CD14-positive monocyte (primary cell): ENCODE data around the gene AQR. TPM values are rescaled to one million over a fixed set of nuclear protein-coding genes. Genes with fewer than 3 reads are reported as not detected.
"Not testable (repeated sequence)": the region's sequence is repeated elsewhere in the genome, so short reads cannot be mapped to it uniquely, and the experiment has no call there.

Source experiments
- DNase-seq, 3 donors: peaks; one replicate each; pipeline ENCODE4 v3.0.0-alpha.2; 2011 to 2022
- H2AFZ ChIP-seq: 2 replicates; pipeline ENCODE4 v1.6.0; 2012; ENCODE audit warnings: mild to moderate bottlenecking, low read depth, low read length, inconsistent platforms; ENCODE audit not compliant: insufficient read depth, poor library complexity, severe bottlenecking
- H3K27ac ChIP-seq, 2 donors: 1 replicate in 1 of 2; 2 replicates in 1 of 2; pipeline ENCODE4 v1.5.1; 2012 to 2013; ENCODE audit warnings: low read length in 2 of 2, control low read depth in 1 of 2, inconsistent platforms in 1 of 2, low read depth in 1 of 2, mild to moderate bottlenecking in 1 of 2
- H3K27me3 ChIP-seq, 2 donors: one replicate each; pipeline versions ENCODE4 v1.6.0 to v1.6.1; 2011 to 2013; ENCODE audit warnings: low read length in 2 of 2; ENCODE audit not compliant: control insufficient read depth in 2 of 2, insufficient read depth in 2 of 2
- H3K36me3 ChIP-seq, 2 donors: replicated peaks in 1 of 2; 1 replicate in 1 of 2; 2 replicates in 1 of 2; pipeline versions ENCODE4 v1.5.1 to v1.6.1; 2012 to 2013; ENCODE audit warnings: low read length in 2 of 2, control low read depth in 1 of 2, inconsistent platforms in 1 of 2, mild to moderate bottlenecking in 1 of 2; ENCODE audit not compliant: insufficient read depth in 2 of 2, control insufficient read depth in 1 of 2
- H3K4me1 ChIP-seq, 2 donors: 1 replicate in 1 of 2; 2 replicates in 1 of 2; pipeline versions ENCODE4 v1.5.1 to v1.6.1; 2012 to 2013; ENCODE audit warnings: low read length in 2 of 2, control low read depth in 1 of 2, inconsistent platforms in 1 of 2, mild to moderate bottlenecking in 1 of 2, moderate library complexity in 1 of 2; ENCODE audit not compliant: insufficient read depth in 2 of 2, control insufficient read depth in 1 of 2
- H3K4me2 ChIP-seq: replicated peaks from 2 replicates; pipeline ENCODE3; 2012; ENCODE audit warnings: low read length, moderate library complexity, mild to moderate bottlenecking; ENCODE audit not compliant: poor library complexity, severe bottlenecking; ENCODE audit errors: extremely low read depth
- H3K4me3 ChIP-seq, 3 experiments: fragments of 200-600 bp in 1 of 3; sonication (generic) in 1 of 3; replicated peaks in 1 of 3; 1 replicate in 2 of 3; 2 replicates in 1 of 3; pipeline ENCODE4 v1.5.1; 2011 to 2013; ENCODE audit warnings: low read length in 3 of 3, mild to moderate bottlenecking in 3 of 3, control low read depth in 2 of 3, low read depth in 2 of 3, inconsistent platforms in 1 of 3, moderate library complexity in 1 of 3
- H3K79me2 ChIP-seq: 2 replicates; pipeline ENCODE4 v1.6.0; 2012; ENCODE audit warnings: mild to moderate bottlenecking, control low read depth, inconsistent platforms, low read length, moderate library complexity; ENCODE audit not compliant: insufficient read depth
- H3K9ac ChIP-seq: 2 replicates; pipeline ENCODE4 v1.6.0; 2017; ENCODE audit warnings: low read length, mild to moderate bottlenecking; ENCODE audit not compliant: insufficient read depth, poor library complexity, severe bottlenecking
- H3K9me3 ChIP-seq, 2 donors: replicated peaks in 1 of 2; 1 replicate in 1 of 2; 2 replicates in 1 of 2; pipeline versions ENCODE4 v1.5.1 to v1.6.1; 2012 to 2013; ENCODE audit warnings: low read length in 2 of 2, control low read depth in 1 of 2; ENCODE audit not compliant: control insufficient read depth in 1 of 2, insufficient read depth in 1 of 2
- H4K20me1 ChIP-seq: 2 replicates; pipeline ENCODE4 v1.6.0; 2012; ENCODE audit warnings: mild to moderate bottlenecking, low read length, control low read depth, moderate library complexity; ENCODE audit not compliant: insufficient read depth
- H3K27ac Mint-ChIP-seq, 7 donors: one replicate each; pipeline ENCODE4 v1.8.0; 2020; ENCODE audit warnings: mild to moderate bottlenecking in 7 of 7, mixed read lengths in 7 of 7, moderate library complexity in 6 of 7, inconsistent platforms in 2 of 7
- H3K27me3 Mint-ChIP-seq, 3 donors: one replicate each; pipeline ENCODE4 v1.8.0; 2021 to 2022; ENCODE audit warnings: low read depth in 3 of 3, mild to moderate bottlenecking in 3 of 3, mixed read lengths in 3 of 3, moderate library complexity in 3 of 3, inconsistent platforms in 1 of 3
- H3K36me3 Mint-ChIP-seq, 2 donors: one replicate each; pipeline ENCODE4 v1.8.0; 2020; ENCODE audit warnings: mixed read lengths in 2 of 2, inconsistent platforms in 1 of 2, mild to moderate bottlenecking in 1 of 2
- H3K4me1 Mint-ChIP-seq: one replicate; pipeline ENCODE4 v1.8.0; 2020; ENCODE audit warnings: mild to moderate bottlenecking, mixed read lengths
- H3K4me3 Mint-ChIP-seq, 2 donors: one replicate each; pipeline ENCODE4 v1.8.0; 2020; ENCODE audit warnings: mild to moderate bottlenecking in 2 of 2, mixed read lengths in 2 of 2, moderate library complexity in 1 of 2
- H3K9me3 Mint-ChIP-seq, 7 donors: one replicate each; pipeline ENCODE4 v1.8.0; 2020 to 2022; ENCODE audit warnings: mixed read lengths in 7 of 7, mild to moderate bottlenecking in 6 of 7, moderate library complexity in 6 of 7, inconsistent platforms in 2 of 7
- CTCF ChIP-seq: fragments of 200-600 bp; IDR thresholded peaks from one replicate; pipeline ENCODE4 v1.8.0; 2022; ENCODE audit warnings: antibody characterized with exemption, mild to moderate bottlenecking
- WGBS: methylation state at CpG from one replicate; pipeline ENCODE4 v1.1.5; 2013; ENCODE audit warnings: missing lambda C conversion rate; ENCODE audit not compliant: insufficient coverage; 5-methylcytosine and 5-hydroxymethylcytosine counted together
- intact Hi-C, 2 donors: fragments of 100-400 bp; cut with micrococcal nuclease; formaldehyde crosslinking; loops; one replicate each; pipeline versions ENCODE4 v1.15.0 to v1.15.1; 2023
- polyA plus RNA-seq, 3 donors: library from polyadenylated mRNA; depleted of rRNA in 1 of 3; unstranded in 2 of 3; stranded (reverse) in 1 of 3; fragments of 300-500 nt in 2 of 3; fragments of >200 nt in 1 of 3; fragmentation: Illumina TruSeq in 2 of 3; gene quantifications; 1 replicate in 2 of 3; 2 replicates in 1 of 3; pipeline ENCODE4 v1.2.3, GENCODE V29; 2012 to 2021

The AQR gene
- polyA plus RNA-seq, 3 donors: 8.4 to 26.4 (median 16.8) TPM

- no peaks in the 10 kb centered on the region for H3K36me3 ChIP-seq
- no peak overlapping the region for H3K27ac ChIP-seq
- Mint-ChIP-seq H3K9me3 (peaks cover 0 to 16% (median 14%) of the 10 kb centered on the region in 7 donors), H3K27ac (no peak overlapping the region), H3K36me3 (no peaks in the 10 kb centered on the region), H3K4me3 (no peak overlapping the region), H3K27me3 (peaks cover 0 to 6% (median 6%) of the 10 kb centered on the region in 3 donors), H3K4me1 (no peaks in the 10 kb centered on the region)
- DNase-seq: no peak
- H3K9ac ChIP-seq: no peak overlapping the region
- H3K9me3 ChIP-seq: peaks cover 0 to 12% of the 10 kb centered on the region in 2 donors
- intact Hi-C loops: no loop called here
- no peak overlapping the region for H3K4me2 ChIP-seq
- no peaks in the 10 kb centered on the region for H4K20me1 ChIP-seq
- no peaks in the 10 kb centered on the region for H3K79me2 ChIP-seq
- no peak for TF ChIP-seq CTCF
- H2AFZ ChIP-seq: no peak overlapping the region
- H3K4me1 ChIP-seq: no peaks in the 10 kb centered on the region
- no peaks in the 10 kb centered on the region for H3K27me3 ChIP-seq
- 83% methylated on average over 1 of the region's 3 CpGs for WGBS
- no peak overlapping the region for H3K4me3 ChIP-seq
Measured at GRCh38 chr15:34809186-34809585, 160.4 kb downstream of the AQR start.

DNA sequence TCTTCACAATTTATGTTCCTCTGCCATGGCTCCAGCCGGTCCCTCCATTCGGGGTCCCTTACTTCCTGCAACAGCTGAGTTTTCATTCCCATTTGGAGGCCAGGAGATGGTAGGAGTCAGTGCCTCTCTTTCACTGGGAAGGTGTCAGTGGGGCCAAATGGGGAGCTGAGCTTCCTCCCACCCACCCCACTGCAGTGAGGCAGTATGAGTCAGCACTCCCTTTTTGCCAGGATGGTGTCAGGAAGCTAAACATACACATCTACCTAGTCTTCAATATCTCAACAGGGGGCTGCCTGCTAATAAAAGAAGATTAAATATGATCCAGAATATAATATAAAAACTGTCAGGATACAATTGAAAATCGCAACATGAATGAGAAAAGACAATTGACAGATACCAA is 161.5 kb downstream of the AQR start:
- H3K27ac Mint-ChIP-seq: no peak overlapping the region
- no peak for DNase-seq
- no peak for TF ChIP-seq CTCF
- H3K4me1 ChIP-seq: no peaks in the 10 kb centered on the region
- H3K36me3 Mint-ChIP-seq: no peaks in the 10 kb centered on the region
- peaks cover 0 to 12% of the 10 kb centered on the region in 2 donors for H3K9me3 ChIP-seq
- no peaks in the 10 kb centered on the region for H4K20me1 ChIP-seq
- no peak overlapping the region for H3K27ac ChIP-seq
- no peak overlapping the region for H3K4me3 Mint-ChIP-seq
- H3K79me2 ChIP-seq: no peaks in the 10 kb centered on the region
- no CpG with 5 or more reads among the region's 3 CpGs for WGBS
- H3K9me3 Mint-ChIP-seq: peaks cover 0 to 18% (median 11%) of the 10 kb centered on the region in 7 donors
- no peak overlapping the region for H3K4me3 ChIP-seq
- H3K4me2 ChIP-seq: no peak overlapping the region
- no peaks in the 10 kb centered on the region for H3K27me3 ChIP-seq
- peaks cover 0 to 8% (median 2%) of the 10 kb centered on the region in 3 donors for H3K27me3 Mint-ChIP-seq
- H2AFZ ChIP-seq: no peak overlapping the region
- no peaks in the 10 kb centered on the region for H3K4me1 Mint-ChIP-seq
- no peaks in the 10 kb centered on the region for H3K36me3 ChIP-seq
- intact Hi-C loops: no loop called here
- no peak overlapping the region for H3K9ac ChIP-seq

DNA sequence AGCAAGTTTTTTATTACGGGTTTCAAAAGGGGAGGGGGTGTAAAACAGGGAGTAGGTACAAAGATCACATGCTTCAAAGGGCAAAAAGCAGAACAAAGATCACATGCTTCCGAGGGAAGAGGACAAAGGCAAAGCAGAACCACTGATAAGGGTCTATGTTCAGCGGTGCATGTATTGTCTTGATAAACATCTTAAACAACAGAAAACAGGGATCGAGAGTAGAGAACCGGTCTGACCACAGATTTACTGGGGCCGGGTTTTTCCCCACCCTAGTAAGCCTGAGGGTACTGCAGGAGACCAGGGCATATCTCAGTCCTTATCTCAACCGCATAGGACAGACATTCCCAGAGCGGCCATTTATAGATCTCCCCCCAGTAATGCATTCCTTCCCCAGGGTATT is 162.3 kb downstream of the AQR start:
- H4K20me1 ChIP-seq, H3K27ac ChIP-seq, H3K36me3 ChIP-seq, H3K79me2 ChIP-seq, DNase-seq, H3K4me3 Mint-ChIP-seq, H2AFZ ChIP-seq, H3K27me3 ChIP-seq, H3K4me1 ChIP-seq, H3K27me3 Mint-ChIP-seq, H3K4me3 ChIP-seq, intact Hi-C loops, H3K4me1 Mint-ChIP-seq, H3K9ac ChIP-seq, H3K4me2 ChIP-seq, H3K36me3 Mint-ChIP-seq, H3K27ac Mint-ChIP-seq: not testable (repeated sequence)
- peaks cover 0 to 12% of the 10 kb centered on the region in 2 donors for H3K9me3 ChIP-seq
- H3K9me3 Mint-ChIP-seq: peaks cover 0 to 18% (median 11%) of the 10 kb centered on the region in 7 donors
- 73% methylated on average over 5 of the region's 8 CpGs for WGBS
